Measurements from ENCODE around the gene TUG1.

TUG1 gene

DNA sequence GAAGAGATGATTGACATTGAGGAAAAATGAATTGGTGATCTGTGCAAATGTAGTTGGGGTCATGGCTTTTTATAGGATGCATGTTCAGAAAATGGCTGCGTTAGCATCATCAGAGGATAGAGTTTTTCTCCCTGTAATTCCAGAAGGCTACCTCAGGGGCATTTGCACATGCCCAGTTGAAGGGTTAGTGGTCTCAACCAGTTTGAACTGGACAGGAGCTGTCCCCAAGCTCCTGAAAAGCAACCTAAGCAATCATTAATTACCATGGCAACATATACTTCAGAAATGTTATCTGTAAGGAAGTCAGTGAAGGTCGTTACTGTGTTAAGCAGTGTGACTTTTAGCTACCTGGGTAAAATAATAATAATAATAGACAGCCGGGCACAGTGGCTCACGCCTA lies 29.3 kb downstream of the TUG1 start:
- TF ChIP-seq, protein P1, sequence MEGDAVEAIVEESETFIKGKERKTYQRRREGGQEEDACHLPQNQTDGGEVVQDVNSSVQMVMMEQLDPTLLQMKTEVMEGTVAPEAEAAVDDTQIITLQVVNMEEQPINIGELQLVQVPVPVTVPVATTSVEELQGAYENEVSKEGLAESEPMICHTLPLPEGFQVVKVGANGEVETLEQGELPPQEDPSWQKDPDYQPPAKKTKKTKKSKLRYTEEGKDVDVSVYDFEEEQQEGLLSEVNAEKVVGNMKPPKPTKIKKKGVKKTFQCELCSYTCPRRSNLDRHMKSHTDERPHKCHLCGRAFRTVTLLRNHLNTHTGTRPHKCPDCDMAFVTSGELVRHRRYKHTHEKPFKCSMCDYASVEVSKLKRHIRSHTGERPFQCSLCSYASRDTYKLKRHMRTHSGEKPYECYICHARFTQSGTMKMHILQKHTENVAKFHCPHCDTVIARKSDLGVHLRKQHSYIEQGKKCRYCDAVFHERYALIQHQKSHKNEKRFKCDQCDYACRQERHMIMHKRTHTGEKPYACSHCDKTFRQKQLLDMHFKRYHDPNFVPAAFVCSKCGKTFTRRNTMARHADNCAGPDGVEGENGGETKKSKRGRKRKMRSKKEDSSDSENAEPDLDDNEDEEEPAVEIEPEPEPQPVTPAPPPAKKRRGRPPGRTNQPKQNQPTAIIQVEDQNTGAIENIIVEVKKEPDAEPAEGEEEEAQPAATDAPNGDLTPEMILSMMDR (conservative IDR thresholded peaks at IDR 0.05): no peak
- no peak overlapping the region for H3K27ac ChIP-seq

- TF ChIP-seq, protein P1 (conservative IDR thresholded peaks at IDR 0.05): no peak
- H3K27ac ChIP-seq: no peak overlapping the region
Measured at GRCh38 chr22:31001124-31001770, 32.2 kb downstream of the TUG1 start.

- TF ChIP-seq, protein P1 (conservative IDR thresholded peaks at IDR 0.05): no peak
- H3K27ac ChIP-seq: no peak overlapping the region
Measured at GRCh38 chr22:31005535-31005934, 36.5 kb downstream of the TUG1 start.

GRCh38 chr22:31019191-31019930 lies 50.3 kb downstream of the TUG1 start:
- H3K27ac ChIP-seq: no peak overlapping the region
- TF ChIP-seq, protein P1 (conservative IDR thresholded peaks at IDR 0.05): no peak

DNA sequence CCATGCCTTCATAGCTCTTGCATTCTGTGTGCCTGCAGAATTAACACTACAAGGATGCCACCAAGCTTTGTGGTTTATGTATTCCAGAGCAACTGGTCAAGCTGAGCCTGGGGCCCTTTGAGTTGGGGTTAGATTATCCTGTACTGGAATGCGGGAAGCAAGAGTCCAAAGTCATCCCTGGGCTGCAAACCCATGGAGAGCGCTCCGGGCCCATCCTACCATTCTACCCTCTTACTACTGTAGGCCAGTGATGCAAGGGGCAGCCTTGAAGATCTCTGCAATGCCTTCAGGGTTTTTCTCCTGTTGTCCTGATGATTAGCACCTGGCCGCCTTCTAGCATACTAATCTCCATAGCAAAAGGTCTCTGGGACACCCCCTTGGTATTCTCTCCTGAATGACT lies 51.3 kb downstream of the TUG1 start:
- no peak overlapping the region for H3K27ac ChIP-seq
- TF ChIP-seq, protein P1 (conservative IDR thresholded peaks at IDR 0.05): no peak

DNA sequence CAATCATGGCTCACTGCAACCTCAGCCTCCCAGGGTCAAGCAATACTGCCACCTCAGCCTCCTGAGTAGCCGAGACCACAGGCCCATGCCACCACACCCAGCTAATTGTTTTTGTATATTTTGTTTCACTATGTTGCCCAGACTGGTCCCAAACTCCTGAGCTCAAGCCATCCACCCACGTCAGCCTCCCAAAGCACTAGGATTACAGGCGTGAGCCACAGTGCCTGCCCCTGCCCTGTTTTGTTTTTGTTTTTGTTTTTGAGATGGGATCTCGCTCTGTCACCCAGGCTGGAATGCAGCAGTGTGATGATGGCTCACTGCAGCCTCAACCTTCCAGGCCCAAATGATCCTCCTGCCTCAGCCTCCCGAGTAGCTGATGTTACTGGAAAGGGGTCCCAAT lies 53.5 kb downstream of the TUG1 start:
- TF ChIP-seq, protein P1 (conservative IDR thresholded peaks at IDR 0.05): no peak
- H3K27ac ChIP-seq: no peak overlapping the region

All from VCaP (cell line).